NCI-H2227 treated with DMSO at 0.1 percent for 48 hours (cell line): ENCODE data around the gene FEV.

Experiments used
- DNase-seq: peaks from one replicate; lab custom pipeline; 2025; lab: John Stamatoyannopoulos, UW

The FEV gene

DNA sequence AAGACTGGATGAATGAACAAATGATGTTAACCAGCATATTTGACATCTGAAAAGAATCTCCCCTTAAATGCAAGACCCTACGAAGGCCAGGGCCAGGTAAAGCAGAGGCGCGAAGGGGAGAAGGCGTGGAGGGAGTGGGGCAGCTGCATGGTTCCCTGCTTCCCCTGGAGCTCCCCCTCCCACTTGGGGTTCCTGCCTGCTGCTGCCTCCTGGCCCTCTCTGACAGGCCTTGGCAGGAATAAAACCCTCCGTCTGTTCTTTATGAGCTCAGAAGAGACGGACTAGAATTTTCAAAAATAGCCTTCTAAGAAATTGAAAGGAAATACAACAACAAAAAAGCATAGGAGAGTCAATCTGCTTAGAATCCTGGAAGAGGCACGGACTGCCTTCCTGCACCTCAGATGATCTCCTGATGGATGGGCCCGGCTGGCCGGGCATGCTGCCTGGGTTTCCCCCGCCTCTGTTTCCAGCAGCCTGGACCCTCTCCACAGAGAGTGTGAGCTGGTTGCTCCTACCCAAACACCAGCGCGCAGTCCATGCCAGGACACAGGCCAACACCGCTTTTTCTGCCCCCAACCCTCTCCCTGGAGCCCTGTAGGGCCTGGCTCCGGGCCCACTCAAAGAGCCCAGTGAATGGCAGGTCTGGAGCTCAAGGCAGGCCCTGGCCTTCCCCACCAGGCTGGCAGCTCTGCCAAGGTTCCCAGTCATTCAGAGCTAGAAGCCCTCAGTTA, 32.4 kb upstream of the FEV start:
- no peak for DNase-seq

DNA sequence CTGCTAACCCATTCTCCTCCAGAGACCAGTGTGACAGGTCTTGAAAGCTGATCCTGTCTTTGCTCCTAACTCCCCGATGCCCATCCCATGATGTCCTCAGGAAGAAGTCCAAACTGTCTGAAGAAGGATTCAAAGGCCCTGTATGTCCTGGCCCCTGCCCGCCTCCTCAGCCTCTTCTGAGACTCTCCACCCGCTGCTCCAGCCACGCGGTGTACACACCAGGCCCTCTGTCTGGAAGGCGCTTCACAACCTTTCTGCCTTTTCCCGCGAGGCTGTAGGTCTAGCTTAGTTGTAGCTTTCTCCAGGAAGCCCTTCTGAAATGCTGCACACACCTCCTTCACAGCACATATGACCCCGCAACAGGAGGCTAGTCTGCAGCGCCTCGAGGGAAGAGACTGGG, 31.7 kb upstream of the FEV start:
- DNase-seq, result no peak

DNA sequence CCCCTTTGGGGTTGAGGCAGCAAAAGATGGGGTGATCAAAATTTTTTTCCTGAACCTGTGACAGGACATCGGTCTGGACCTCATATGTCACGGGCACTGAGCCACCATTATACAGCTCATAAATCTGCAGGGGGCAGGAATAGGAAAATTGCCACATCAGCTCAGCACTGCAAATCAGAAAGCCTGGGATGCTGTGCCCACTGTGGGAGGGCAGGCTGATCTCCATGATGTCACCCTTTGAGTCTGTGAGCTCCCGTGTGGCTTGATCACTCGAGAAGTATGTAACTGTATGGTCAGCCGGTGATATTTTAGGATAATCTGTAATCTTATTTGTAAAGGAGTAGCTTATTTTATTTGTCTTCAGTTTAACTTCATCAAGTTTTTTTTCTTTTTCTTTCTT, 25.9 kb upstream of the FEV start:
- no peak for DNase-seq

DNA sequence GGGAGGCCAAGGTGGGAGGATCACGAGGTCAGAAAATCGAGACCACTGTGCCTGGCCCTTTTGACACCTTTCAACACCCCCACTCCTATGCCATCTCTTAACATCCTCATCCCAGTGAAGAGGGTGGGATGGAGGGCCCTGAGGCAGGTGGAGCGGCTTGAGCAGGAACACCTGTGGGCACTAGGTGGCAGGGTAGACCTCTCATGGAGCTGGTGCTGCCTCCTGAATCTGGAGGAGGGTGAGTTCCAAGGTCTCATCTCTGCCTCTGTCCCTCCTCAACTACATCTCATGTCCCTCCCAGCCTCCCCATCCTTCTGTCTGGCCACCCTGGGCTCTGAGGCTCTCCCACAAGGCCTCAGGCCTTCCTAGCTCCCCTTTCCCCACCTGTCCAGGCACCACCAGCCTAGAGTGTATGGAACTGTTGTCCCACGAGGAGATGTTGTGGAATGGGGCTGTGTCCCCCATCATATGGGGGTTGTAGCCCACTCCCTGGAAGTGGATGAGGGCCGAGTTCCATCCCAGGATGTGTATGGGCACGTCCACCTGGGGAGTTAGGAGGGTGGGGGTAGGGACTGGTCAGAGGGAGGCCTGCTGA, 25.3 kb upstream of the FEV start:
- no peak for DNase-seq

DNA sequence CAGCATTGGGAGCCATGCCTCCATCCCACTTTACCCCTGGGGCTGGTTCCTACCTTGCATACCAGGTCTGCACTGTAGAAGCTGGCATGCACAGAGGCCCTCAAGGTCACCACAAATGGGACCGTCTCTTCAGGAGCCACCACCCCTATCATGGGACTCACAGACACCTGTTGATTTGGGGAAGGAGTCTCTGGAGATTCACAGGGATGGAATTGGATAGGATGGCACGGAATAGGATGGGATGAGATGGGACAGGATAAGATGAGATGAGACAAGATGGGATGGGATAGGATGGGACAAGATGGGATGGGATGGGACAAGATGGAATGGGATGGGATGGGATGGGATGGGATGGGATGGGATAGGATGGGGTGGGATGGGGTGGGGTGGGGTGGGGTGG, 24.3 kb upstream of the FEV start:
- no peak for DNase-seq

DNA sequence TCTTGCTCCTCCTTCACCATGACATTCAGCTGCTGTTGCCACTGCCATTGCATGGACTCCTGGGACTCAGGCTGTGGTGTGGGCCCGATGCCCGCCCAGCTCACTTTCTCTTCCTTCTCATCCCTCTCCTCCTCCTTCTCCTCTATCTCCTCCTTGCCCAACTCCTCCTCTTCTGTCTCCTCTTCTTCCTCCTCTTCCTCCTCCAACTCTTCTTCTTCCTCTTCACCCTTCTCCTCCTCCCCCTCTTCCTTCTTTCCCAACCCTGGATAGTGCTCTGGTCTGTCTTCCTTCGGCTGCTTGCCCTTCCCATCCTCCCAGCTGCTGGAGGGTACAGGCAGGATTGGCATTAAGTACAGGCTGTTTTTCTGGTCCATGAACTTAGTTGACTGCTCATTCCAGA, 19.0 kb upstream of the FEV start:
- no peak for DNase-seq

DNA sequence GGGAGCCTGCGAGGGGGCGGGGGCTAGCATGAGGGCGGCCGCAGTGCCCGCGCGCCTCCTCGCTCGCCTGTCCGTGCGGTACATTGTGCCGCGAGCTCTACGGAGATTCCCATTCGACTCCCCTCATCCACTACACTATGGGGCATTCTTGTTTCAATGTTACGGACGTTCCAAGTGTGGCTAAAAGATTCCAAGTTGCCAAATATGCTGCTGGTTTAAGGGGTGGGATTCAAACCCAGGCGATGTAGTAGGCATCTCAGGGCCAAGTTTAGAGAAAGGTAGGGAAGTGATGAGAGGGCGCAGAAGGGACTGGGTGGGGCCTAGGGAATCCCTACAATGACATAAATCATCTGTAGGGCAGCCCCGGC, 18.3 kb upstream of the FEV start:
- no peak for DNase-seq

DNA sequence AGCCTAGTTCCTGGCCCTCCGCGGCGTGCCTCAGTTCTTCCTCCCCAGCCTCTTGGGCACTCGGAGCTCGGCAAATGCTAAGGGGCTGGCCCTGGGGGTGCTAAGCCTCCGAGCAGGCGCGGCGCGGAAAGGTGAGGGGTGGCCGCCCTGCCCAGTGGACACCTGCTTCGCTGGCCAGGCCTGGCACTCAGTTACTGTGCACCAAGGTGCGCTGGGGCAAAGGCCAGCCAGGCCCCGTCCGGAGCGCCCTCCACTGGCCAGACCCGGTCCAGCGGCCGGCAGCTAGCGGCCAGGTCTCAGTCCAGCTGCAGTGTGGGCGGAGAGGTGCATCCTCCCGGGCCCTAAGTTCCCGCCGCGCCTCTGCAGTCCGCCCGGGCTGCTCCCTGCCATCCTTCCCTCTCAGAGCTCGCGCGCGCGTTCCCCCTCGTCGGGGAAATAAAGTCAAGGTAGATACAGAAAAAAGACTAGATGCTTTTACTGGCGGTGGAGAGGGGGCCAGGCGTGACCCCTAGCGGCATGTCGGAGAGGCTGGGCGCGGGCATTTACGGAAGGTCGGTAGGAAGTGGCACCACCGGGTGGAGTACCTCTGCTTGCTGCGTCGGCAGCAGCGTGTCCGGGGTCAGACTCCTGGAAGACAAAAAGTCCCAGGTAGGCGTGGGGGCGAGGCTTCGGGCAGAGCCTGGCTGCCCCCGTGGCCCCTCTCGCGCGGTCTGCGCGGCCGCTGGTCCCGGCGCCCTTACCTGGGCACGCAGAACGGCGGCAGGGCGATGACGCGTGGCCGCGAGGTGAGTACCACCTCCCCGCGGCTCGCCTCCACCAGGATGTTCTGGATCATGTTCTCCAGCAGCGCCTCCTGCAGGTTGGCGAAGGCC, 17.6 kb upstream of the FEV start:
- peak; percentile 63 for DNase-seq

DNA sequence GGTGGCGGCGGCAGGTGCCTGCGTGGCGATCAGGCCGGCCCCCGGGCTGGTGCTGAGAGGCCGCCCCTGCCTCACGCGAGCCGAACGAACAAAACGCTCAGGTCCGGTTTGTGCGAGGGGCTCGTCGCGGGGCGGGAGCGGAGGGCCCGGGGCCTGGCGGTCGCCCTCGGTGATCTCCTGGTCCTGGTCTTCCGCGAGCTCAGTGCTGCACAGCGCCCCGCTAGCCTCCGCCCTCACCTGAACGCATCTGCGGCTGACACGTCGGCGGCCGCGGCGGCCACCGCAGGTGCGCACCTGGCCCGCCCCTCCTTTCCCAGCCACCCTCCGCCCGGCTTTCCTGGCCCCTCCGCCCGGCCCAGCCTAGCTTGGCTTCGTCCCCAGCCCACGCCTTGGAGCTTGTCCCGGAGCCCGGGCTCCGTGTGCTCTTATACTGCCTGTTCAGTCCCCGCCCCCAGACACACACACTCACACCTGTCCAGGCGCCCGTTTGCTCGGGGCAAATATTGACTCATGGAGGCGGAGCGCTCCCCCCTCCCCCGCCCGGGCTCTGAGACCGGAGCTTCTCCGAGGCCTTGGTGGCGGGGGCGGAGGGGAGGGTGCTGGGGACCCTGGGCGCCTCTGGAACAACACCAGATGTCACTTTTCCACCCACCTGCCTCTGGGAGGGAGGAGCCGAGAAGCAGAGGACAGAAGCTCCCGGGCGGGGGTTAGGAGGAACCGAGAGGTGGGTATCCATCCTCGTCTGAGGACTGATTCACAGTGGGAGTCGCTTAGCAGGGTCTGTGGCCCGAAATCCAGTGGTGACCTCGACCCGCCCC, 16.8 kb upstream of the FEV start:
- DNase-seq, result no peak

DNA sequence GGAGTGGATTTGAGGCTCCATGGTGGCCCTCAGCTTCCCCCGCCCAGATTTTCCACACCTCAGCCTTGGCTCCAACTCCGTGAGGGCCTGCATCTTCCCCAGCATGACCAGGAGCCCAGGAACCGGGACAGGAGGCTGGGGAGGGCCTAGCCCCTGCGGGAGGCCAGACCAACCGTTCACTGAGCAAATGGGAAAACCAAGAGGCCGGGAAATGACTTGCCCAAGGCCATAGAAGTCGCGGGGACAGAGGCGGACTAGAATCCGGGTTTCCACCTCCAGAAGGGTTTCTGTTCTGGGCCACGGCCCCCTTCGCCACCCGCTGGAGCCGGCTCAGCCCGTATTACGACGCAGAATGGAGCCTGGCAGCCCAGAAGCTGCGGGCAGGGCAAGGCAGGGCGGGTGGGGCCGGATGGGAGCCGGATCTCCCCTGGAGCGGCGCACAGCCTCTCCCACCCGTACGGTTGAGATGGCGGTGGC, 16.2 kb upstream of the FEV start:
- no peak for DNase-seq

DNA sequence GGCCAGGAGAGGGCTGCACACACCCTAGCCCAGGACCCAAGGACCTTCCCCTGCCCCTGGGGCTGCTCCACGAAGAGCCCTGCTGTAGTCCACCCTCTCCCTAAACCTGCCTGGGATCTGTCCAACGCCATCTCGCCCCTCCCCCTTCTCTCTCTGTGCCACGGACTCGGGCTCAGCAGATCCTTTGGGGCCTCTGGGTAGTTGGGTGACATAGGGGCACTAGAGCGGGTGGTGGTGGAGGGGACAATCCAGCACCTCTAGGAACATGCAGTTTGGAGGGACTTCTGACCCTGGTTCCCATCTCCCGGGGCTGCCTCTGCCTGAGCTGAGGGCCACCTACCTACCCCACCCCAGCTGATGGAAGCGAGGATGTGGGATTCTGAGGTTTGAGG, 15.6 kb upstream of the FEV start:
- DNase-seq, result no peak

DNA sequence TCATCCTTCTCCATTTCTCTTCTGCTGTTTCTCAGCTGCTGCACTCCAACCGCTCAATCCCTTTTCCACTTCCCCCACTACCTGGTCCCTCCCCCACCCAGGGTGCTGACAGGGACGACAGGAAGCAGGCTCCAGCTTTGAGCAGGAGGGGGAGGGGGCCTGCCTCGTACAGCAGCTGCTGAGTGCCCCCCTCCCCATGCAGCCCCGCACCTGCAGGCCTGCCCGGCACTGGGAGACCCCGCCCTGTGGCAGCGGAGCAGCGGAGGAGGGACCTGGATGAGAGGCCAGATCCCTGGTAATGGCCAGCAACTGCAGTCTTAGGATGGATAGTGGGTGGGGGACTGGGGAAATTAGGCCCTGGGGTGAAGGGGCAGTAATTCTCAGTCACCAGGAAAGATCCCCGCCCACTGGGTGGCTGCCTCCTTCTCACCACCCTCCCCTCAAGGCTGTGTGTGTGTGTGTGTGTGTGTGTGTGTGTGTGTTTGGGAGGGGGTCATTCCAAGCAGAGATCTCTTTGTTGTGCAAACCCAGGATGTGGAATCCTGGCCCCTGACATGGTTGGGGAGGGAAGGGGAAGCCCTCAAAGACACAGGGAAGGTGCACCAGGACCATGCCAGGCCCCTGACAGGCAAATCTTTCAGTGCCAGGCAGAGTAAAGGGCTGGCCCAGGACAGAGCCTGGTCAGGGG, 15.0 kb upstream of the FEV start:
- DNase-seq, result peak; percentile 46

DNA sequence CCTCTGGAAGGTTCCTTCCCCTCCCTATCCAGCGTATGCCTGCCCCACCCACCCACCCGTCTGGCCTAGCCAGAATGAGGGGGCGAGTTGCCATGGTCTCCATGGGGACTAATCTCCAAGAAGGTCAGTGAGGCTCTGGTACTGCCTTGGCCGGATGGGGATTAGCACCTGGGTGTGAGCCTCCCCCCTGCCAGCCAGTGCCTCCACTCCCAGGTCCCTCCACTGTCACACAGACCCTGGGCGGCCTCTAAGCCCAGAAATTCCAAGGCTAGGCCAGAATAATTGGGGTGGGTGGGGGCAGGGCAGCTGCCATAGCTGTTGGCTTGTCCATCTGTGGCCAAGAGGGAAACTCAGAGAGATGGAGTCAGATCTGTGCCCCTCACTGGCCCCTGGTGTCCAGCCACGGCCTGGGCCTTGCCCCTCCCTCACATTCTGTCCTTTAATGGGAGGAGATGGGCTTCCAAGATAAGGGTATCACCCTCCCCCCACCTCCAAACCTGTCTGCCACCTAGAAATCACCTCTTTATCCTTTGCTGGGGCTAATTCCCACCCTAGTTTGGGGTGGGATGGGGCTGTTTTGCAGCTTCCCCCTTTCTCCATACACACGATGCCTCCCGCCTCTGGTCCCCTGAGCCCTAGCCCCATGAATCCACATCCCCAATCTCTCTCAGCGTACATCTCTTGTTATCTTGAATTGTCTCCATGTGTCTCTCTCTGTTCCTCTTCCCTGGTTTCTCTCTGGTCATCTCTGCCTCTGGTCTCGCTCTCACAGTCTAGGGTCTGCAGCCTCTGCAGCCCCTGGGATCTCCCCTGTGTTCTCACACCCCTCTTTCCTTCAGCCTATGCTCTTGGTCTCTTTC, 14.3 kb upstream of the FEV start:
- DNase-seq, result no peak

DNA sequence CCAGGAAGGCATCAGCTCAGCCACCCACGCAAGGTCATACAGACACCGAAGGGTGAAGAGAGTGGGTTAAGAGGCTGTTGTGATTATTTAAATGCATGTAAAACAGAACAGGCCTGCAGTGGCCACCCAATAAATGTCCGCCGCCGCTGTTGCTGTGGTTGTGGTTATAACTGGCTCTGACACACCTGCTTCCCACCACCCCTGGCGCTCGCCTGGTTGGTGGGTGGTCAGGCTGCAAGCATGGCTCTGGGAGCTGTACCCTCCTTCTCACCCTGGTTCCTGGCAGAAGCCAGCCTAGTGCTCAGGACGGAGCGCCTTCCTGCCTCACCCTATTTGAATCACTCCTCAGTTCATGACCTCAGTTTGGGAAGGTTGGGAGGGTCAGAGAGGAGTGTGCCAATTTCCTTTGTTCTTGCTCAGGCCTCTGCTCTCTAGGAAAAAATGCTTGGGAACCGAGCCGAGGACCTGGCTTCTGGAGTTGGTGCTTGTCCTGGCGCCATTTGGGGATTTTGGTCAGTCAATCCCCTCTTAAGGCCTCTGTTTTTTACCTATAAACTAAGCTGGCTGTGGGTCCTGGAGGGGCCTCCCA, 13.5 kb upstream of the FEV start:
- DNase-seq, result no peak

DNA sequence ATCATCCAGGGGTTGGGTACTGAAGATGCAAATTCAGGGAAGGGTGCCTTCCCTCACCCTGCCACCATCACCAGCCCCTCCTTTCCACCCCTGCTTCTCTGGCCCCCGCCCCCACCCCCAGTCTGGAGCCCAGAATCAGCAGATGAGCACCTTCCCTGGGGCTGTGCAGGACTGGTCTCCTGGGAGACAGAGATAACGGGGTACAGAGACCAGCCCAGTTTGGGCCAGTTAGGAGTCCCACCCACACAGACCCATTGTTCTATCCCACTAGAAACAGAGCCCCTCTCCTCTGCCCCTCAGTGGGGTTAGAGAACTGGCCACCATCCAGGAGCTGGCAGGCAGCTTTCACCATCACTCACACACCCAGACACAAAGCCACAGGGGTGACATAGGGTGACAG, 12.7 kb upstream of the FEV start:
- DNase-seq, result no peak

DNA sequence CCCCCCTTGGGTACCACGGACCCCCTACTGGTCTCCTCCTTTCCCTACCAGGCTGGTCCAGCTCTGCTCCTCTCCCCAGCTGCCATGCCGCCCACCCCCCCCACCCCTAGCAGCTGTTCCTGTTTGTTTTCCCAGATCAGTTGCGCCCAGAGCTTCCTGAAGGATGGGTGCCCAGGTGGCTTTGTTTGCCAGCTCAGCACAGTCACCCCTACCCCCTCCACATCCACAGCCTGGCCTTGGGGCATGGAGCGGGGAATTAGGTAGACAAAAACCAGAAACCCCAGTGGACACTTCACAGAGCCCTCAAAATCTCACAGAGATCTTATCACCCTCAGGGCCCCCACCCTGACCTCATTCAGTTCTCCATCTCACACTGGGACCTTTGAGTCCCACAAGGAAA, 12.0 kb upstream of the FEV start:
- no peak for DNase-seq

DNA sequence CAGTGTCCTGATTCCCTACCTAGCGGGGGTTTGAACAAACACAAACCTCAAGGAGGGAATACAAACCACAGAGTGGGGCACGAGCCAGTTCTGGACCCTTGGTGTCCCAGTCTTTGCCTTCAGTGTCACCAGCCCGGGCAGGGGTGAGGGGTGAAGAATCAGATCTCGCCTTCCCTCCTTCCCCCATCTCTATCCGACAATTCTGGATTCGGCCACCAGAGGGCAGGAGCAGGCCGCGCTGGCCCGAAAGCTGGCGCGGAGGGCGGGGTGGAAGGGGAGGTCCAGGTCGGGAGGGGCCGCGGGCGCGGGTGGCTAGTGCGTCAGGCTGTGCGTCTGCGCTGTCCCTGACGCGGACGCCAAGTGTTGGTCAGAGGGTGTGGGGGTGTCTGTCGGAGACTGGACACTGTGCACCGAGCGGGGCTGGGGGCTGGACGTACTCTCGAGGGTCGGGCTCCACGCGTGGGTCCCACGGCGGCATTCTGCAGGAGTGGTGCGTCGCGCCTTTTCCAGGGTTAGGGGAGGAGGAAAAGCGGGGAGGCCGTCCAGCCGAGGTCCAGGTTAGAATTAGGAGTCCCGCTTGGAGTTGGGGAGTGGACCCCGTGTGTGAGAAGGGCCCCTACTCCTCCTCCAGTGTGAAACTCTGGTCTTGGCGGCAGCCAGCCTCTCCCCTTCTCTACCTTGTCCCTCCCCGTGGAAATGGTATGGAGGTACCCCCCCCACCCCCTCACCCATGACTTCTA, 11.2 kb upstream of the FEV start:
- peak; percentile 86 for DNase-seq

DNA sequence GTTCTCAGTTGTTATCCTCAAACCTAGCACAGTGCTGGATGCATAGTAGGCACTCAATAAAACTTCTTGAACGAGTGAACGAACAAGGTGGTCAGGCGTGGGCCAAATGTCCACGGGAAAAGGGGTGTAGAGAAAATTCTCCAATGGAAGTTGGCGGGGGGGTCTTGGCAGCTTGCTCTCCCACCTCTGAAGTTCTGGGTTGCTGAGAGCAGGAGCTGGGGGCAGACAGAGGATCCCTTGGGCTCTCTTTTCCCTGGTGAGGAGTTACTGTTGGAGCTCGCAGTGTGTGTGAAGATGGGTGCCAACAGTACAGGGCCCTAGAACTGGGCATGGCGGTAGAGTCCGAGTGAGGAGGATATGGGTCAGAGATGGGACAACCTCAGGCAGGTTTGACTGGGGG, 10.6 kb upstream of the FEV start:
- no peak for DNase-seq
